CD4-positive, alpha-beta T cell treated with Interleukin-4 for 1 hour (primary cell): ENCODE data around the gene MCC.

ENCODE experiments used
- DNase-seq, 2 donors: peaks; one replicate each; pipeline ENCODE4 v3.0.0-alpha.2; 2020 to 2022

The MCC gene

DNA sequence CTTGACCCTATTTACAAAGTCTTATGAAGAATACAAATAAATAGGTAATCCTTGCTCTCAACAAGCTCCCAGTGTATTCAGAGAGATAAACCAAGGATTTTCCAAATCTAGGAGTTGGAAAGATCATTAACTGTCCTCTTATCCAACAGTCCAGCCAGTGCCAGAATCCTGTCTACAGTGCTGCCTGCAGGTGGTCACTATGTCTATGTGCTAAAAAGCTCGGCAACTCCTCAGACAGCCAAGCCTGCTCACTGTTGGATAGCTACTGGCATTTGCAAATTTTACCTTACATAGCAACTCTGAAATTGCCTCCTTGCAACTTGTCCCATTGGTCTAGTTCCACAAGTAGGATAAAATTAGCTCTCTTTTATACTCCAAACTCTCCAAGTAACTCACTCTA, 324.2 kb downstream of the MCC start:
- no peak for DNase-seq

DNA sequence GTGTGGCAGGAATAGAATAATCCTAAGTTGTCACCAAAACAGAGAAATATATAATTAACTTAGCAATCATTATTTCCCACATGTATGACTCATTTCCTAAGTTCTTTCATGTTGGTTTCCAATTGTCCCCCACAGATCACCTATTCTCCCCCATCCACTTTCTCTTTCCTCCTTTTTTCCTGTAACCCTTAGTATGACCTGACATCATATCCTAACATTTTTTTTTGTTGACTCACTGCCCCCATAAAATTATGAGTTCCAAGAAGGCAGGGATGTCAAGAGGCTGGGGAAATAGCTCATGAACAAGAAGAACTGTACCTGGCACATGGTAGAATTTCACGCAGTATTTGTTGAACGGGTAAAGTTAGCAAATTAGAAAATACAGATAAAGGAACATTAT, 324.9 kb downstream of the MCC start:
- DNase-seq, result no peak

DNA sequence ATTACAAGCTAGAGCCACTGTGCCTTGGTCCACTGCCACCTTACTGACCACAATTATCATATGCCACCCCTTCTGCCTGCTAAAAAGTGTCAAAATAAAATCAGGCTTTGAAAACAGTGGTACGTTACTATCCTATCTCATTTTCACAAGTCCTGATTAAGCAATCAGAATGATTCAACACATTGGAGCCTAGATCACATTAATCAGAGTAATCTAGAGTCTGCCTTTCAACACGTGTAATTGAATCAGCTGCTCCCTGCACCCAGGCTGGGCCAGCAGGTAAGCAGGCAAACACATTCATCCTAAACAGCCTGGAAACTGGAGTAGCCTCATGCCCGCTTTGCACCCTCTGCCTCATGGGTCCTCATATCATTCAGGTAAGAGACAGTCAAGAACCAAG, 325.5 kb downstream of the MCC start:
- no peak for DNase-seq

DNA sequence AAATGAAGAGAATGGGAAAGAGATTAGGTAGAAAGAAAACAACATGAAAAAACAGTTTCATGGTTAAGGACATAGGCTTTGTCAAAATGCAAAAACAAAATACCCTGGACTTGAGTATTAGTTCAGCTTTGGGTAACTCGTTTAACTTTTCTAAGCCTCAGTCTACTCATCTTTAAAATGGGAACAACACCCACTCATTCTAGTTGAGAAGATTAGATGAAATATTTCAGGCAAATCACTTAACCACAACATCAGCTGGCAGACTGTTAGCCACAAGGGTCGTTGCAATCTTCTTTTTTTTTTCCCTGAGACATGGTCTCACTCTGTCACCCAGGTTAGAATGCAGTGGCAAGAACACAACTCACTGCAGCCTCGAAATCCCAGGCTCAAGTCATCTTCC, 326.0 kb downstream of the MCC start:
- DNase-seq, result no peak

DNA sequence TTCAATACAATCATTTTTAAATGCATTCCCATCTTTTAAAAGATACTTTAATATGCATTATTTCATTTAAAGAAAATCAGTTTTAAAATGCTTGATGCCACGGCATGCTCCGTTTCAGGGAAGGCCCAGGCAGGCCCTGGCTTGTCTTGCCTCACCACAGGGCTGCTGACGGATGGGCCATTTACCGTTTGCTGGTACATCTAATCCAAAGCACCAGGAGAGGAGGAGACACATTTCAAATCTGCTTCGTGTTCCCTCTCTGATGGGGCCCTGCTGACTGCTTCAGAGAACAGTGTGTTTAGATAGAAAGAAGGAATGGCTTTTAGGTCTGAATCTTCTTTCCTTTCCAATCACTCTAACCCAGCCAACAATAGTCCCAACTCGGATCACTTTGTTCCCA, 326.4 kb downstream of the MCC start:
- DNase-seq, result no peak

DNA sequence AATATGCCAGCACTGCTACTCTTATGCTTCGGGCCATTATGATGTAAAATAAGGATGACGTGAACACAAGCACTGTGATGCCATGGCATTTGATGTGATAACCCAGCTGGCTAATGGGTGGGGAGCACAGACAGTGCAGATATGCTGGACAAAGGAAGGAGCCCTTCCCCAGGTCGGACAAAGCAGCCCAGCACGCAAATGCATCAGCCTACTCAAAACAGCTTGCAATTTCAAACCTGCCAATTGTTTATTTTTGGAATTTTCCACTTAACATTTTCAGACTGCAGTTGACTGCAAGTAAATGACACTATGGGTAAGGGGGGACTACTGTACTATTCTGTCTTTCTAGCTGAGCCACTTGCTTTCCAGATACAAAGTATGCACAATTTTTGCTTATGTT, 330.4 kb downstream of the MCC start:
- DNase-seq, result no peak

DNA sequence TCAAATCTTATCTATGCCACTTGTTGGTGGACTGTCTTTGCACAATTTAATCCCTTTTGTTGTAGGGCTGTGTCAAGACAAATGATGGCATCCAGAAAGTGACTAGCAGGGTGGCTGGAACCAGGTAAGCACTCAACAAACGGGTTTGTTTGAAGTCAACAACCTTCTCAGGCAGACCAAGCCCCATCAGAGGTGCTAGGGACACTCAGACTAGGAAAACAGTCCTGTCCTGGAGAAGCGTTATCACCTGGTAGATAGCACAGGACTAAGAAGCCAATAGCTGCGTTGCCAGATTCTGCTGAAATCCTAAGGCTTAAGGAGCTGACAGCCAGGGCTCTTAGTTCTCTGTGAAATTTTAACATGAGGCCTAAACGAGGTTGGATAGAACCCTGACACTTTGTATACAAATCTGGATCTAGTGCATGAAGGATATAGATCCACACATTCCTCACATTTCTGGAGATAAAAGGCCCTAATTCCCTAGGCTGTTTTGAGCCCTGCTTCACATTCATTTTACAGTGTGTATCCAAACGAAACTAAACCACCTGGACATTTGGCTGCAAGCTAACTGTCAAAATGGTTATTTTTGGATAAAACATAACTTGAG, 331.9 kb downstream of the MCC start:
- no peak for DNase-seq

DNA sequence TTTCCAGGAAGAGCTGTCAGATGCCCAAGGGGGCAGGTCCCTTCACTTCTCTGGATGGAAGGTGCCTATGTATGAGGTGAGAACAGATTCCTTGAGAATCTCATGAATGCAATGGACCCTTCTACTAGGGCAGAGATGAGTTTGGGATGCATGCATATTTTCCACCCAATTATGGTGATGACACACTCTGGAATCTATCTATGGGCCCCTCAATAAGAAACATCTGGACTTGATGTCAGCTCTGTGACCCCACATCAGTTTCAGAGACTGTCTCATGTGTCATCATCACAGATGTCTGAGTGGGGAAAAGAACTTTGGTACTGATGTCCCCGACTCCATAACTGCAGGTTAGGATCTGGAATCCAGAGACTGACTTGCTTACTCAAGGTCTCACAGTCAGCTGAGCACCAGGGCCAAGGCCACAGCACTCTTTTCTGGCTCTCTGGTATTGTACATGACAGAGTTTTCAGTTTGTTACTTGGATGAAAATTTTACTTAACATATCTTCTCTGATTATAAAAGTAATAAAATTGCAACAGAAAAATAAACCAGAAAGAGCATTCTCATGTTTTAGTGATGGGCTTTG, 334.6 kb downstream of the MCC start:
- DNase-seq, result no peak

DNA sequence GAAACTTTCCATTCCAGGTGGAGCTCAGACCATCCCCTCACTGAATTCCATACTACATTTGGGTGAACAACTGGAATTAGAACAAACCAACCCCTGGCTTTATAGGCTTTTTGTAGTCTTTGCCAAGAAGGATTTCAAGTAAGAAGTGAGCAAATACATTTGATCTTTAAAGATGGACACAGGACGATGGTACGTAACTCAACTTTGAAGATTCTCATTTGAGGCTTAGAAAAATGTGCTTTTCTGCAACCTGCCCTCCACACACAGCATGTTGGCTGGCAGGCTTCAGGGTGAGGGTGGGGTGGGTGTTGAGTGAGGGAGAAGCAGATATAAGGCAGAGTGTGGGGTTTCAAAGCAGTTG, 335.9 kb downstream of the MCC start:
- DNase-seq, result no peak

DNA sequence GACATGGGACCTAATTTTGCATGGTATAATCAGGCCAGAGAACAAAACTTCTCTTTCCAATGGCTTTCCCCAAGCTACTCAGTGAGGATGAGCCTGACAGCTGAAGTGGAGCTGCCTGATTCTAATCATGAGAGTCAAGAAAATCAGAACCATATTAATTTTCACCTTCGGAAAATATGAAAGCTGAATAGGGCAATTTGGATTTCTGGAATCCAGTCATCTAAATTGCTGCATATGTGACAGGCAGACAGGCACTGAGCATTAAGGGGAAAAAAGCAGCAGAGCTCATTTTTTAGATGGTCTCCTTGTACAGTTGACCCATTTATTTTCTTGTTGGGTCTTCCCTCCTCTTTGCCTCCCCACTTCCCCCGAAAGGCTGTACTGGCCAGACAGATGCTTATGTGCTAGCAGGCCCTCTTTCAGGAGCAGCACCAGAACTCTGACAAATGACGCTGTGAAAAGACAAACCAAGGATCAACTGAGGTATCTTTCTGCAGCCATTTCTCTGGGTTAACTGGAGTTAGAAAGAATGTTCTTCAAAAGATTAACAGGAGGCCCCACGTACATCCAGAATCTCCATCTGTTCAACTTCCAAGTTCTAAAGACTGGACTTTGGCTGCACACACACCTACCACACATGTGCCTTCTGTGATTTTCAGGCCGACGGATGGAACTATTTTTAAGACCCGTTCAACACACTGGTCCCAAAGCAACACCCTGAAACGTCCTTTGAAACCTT, 336.4 kb downstream of the MCC start:
- no peak for DNase-seq

DNA sequence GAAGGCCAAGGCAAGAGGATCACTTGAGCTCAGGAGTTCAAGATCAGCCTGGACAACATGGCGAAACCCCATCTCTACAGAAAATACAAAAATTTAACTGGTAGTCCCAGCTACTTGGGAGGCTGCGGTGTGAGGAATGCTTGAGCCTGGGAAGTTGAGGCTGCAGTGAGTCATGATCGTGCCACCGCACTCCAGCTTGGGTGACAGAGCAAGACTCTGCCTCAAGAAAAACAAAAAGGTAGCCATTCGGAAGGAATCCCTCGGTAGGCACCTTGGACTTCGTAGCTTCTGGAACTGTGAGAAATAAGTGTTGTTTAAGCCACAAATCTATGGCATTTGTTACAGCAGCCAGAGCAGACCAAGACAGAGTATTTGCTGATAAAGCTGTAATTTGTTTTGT, 337.4 kb downstream of the MCC start:
- DNase-seq, result no peak

DNA sequence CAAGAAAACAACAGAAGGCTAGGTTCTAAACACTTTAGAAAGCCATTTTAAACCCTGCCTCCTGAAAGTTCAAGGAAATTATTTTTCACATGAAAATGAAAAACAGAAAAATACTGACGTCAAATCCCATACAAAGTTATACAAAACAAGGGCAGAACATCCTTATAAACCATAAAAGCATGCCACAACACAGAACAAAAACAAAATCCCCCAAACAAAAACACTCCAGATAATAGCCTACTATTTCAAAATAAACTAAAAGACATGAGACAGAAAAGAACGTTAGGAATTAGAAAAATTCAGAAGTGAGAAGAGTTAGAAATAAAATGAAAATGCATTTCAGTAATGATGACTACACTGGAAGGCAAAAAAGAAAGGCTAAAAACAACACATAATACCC, 338.0 kb downstream of the MCC start:
- no peak for DNase-seq

DNA sequence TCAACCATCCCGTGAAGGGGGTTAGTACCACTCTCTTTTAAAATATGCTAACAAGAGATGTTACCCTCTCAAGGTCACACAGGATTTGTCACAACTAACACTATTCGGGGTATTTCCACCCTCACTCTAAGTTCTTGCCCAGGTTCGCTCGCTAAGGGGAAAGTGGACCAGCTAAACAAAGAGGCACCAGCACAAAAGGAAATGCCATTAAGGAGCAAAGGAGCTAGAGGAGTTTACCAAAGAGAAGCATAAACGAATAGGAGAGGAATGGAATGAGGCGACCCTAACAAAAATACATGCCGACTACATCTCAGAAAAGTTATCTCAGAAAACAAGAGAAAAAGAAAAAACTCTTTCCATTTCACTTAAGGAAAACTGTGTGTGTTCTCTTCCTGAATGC, 340.7 kb downstream of the MCC start:
- DNase-seq, result no peak

DNA sequence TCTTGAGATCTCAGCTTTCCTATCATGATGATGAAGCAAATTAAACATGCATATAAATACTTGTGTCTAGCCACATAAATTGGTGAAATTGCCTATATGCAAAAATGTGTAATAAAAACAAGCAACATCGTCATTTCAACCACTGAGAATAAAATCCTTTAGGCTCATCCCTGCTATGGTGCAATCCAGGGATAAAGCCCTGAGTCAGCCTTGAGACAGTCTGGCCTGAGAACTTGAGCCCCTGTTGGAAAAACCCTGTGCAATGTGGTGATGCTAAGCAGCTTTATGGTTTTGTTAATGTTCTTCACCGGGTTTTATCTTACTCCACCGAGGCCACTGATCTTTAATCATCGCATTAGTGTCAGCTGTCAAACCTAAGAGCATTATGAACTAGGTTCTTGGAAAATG, 341.1 kb downstream of the MCC start:
- no peak for DNase-seq

DNA sequence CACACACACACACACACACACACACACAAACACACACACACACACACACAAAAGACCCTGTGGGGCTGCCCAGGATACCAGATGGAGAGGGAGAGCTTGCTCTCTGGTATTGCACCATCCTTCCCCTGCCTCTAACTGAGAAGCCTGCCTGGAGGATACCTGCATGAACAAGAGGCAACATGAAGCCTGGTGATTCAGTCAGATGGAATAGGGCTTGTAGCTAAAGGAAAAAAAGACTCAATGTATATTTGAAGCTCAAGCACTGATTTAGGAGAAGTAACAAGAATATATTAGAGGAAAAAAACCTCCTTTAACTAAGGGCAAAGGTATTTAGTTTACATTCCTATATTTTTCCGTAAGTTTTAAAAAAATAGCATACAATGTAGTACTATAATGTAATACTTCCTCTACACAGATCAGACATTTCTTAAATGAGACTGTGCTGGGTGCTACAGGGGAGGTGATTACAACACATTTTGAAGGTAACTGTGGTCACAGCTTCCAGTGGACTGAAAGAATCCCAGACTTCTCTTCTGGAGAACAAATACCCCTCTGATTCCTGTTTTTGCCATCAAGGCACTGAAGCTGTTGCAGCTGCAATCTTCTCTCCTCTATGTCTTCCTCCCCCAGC, 342.4 kb downstream of the MCC start:
- no peak for DNase-seq

DNA sequence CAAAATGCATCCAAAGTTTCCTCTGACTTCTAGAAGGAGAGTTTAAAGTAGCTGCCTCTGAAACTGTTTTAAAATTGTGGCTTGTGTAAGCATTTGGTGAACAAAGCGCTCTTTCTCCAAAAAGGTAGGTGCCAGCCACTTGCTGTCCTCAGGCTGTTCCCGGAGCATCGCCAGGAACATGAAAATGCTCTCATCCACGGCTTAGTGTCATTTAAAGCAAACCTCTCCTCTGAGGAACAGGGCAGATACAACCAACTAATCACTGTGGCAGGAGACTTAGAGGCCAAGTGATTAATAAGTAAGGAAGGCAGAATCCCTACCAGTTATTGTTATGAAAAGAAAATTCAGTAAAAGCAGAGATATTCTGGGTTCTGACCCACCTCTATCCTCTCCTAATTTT, 346.1 kb downstream of the MCC start:
- no peak for DNase-seq

DNA sequence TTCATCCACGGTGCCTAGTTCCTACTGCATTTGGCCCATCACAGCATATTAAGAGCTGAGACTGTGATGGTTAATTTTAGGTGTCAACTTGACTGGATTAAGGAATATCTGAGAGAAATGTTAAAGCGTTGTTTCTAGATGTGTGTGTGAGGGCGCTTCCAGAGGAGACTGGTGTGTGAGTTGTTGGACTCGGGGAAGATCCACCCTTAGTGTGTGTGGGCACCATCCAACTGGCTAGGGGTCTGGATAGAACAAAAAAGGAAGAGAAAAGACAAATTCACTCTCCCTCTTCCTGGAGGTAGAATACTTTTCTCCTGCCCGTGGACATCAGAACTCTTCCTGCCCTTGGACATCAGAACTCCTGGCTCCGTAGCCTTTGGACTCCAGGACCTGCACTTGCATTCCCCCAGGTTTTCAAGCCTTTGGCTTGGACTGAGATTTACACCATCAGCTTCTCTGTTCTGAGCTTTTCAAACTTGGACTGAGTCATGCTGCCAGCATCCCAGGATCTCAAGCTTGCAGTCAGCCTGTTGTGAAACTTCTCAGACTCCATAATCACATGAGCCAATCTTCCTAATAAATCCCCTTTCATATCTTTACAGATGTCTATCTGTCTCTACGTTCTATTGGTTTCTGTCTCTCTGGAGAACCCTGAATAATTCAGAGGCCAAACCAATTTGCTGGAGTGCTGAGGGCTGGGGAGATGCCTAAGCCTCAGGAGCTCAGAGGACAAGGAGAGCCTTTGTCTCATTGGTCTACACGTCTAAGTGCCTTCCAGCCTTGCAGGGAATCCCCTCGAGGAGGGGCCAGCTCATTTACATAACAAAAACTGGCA, 347.2 kb downstream of the MCC start:
- no peak for DNase-seq

DNA sequence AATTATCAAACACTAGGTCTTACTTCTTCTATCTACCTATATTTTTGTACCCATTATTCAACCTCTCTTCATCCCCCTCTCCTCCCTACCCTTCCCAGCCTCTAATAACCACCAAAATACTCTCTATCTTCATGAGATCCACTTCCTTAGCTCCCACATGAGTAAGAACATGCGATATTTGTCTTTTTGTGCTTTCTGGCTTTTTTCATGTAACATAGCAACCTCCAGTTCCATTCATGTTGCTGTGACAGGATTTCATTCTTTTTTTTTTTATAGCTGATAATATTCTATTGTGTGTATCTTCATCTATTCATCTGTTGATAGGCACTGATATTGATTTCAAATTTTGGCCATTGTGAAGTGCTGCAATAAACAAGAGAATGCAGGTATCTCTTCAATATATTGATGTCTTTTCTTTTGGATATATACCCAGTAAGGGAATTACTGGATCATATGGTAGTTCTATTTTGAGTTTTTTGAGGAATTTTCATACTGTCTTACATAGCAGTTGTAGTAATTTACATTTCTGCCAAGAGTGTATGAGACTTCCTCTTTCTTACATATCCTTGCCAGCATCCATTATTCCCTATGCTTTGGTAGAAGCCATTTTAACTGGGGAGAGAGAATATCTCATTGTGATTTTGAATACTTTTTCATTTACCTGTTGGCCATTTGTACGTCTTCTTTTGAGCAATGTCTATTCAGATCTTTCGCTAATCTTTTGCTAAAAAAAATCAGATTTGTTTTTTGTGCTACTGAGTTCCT, 354.9 kb downstream of the MCC start:
- DNase-seq, result no peak

DNA sequence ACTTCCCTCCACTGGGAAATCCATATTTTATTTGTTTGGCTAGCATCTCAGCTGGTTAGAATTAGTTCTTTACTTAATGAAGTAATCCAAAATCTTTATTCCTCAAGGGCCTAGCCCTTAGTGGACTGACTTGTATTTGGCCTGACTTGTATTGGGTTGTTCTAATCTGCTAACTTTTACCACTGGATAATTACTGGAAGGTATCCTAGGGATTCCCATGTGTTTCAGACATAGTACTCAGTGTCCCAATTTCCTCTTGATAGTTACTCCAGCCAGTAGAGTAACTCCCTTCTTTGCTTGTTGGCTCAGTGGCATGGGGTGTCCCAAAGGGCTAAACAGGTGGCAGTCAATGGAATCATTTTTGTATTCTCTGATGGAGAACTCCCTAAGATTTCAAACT, 355.7 kb downstream of the MCC start:
- no peak for DNase-seq

DNA sequence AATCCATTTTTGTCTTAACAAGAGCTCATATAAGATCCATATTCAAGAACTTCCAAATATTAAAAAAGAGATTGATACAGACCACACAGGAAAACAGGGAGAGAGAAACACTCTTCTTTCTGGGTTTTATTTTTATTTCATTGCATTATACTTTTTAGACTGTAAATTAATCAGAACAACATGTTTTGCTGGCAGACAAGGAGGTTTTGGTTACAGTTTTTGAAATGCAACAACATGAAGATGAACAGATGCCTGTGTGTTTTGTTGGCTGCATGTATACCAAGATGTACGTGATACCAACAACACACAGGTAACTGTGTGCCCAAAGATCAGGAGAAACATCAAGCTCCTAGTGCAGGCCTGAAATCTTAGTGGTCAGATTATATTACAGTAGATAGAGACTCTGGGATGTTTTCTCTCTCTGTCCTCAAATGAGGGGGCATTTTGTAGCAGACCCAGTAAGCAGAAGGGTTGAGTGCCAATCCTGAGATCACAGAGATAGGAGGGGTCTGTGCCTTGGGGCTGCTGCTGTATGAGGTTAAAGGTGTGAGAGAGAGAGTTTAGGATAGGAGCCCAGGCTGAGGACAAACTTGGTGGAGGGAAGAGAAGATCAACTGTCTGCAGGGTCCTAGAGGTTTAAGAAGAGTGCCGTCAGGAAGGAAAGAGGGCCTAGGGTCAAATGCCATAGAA, 359.5 kb downstream of the MCC start:
- no peak for DNase-seq

DNA sequence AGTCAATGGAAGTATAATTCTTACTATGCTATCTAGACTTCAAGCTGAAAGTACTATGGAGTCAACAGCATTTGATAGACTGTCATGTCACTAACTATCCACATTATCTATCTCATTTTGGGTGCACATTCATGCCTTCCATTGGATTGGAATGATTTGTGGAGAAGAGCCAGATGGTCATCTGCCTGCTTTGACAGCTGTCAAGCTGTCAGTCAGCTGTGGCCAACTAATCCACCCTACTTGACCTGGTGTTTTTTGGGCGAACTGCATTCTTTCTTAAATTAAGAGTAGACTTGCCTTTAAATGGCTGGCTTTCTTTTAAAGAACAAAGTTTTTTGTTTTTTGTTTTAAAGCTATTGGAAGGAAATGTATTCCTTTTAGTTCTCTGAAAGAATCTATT, 360.2 kb downstream of the MCC start:
- DNase-seq, result no peak

DNA sequence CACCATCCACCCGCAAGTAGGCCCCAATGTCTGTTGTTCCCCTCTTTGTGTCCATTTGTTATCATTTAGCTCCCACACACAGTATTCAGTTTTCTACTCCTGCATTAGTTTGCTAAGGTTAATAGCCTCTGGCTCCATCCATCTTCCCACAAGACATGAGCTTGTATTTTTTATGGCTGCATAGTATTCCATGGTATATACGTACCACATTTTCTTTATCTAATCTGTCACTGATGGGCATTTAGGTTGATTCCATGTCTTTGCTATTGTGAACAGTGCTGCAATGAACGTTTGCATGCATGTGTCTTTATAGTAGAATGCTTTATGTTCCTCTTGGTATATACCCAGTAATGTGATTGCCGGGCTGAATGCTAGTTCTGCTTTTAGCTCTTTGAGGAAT, 361.2 kb downstream of the MCC start:
- no peak for DNase-seq
